ENCODE results near the gene FEN1.

- TF ChIP-seq CTCF (IDR thresholded peaks at IDR 0.05) (no peak), POLR2A (IDR thresholded peaks at IDR 0.05) (no peak)
Measured at GRCh38 chr11:61768376-61769076, 24.2 kb upstream of the FEN1 start.

Measured in stomach (tissue), 4 donors.